Mesodermal cell (in vitro differentiated cells): ENCODE results near the gene PCDHGB2.
"Not testable (repeated sequence)": the region's sequence is repeated elsewhere in the genome, so short reads cannot be mapped to it uniquely, and the experiment has no call there.

Source experiments
- H3K27ac ChIP-seq: 2 replicates; pipeline ENCODE4 v1.7.0; 2013; ENCODE audit warnings: mild to moderate bottlenecking, low read depth, low read length, moderate library complexity; ENCODE audit not compliant: severe bottlenecking
- H3K36me3 ChIP-seq: 2 replicates; pipeline ENCODE4 v1.7.1; 2013; ENCODE audit warnings: mild to moderate bottlenecking, low read length, moderate library complexity; ENCODE audit not compliant: control insufficient read depth, insufficient read depth
- H3K4me1 ChIP-seq: one replicate; pipeline ENCODE4 v1.7.1; 2013; ENCODE audit warnings: mild to moderate bottlenecking, low read length; ENCODE audit not compliant: insufficient read depth, control insufficient read depth, poor library complexity, severe bottlenecking
- H3K4me3 ChIP-seq: 2 replicates; pipeline ENCODE4 v1.7.0; 2013; ENCODE audit warnings: low read length, control low read depth, mild to moderate bottlenecking; ENCODE audit not compliant: insufficient read depth, poor library complexity, severe bottlenecking; ENCODE audit errors: extremely low read depth
- H3K9me3 ChIP-seq: 2 replicates; pipeline ENCODE4 v1.7.1; 2013; ENCODE audit warnings: mild to moderate bottlenecking, low read length, moderate library complexity; ENCODE audit not compliant: control insufficient read depth
- WGBS, 2 experiments: methylation state at CpG; one replicate each; pipeline ENCODE4 v1.1.5; 2013; ENCODE audit warnings: missing lambda C conversion rate in 2 of 2; ENCODE audit not compliant: insufficient coverage in 2 of 2; 5-methylcytosine and 5-hydroxymethylcytosine counted together

Gene PCDHGB2

GRCh38 chr5:141407790-141408505, 48.2 kb downstream of the PCDHGB2 start, which contains the start of gene PCDHGB6:
TSS of gene PCDHGB6 (plus strand) at chr5:141408021. CDS start at chr5:141408203, 182 bp downstream.
- Histone ChIP-seq H3K27ac (peak within 1 kb of the TSS; percentile 72), H3K9me3 (peaks cover 25% of the 10 kb centered on the region), H3K36me3 (peaks cover 13% of the 10 kb centered on the region), H3K4me3 (peak within 1 kb of the TSS; percentile 47)
- H3K4me1 ChIP-seq = not testable (repeated sequence)
- 27 to 37% methylated on average over 32 to 34 of the region's 51 CpGs for WGBS, 2 experiments

- H3K9me3 ChIP-seq = peaks cover 37% of the 10 kb centered on the region
- H3K4me1 ChIP-seq = no peaks in the 10 kb centered on the region
- no peak overlapping the region for H3K4me3 ChIP-seq
- no peak overlapping the region for H3K27ac ChIP-seq
- WGBS, 2 experiments = 96 to 98% methylated on average over 61 to 64 of the region's 64 CpGs
- peaks cover 31% of the 10 kb centered on the region for H3K36me3 ChIP-seq
These were observed 50.0 kb downstream of the PCDHGB2 start for GRCh38 chr5:141409598-141410306.

- Histone ChIP-seq H3K4me3 (peak overlapping the region; percentile 20), H3K9me3 (peaks cover 41% of the 10 kb centered on the region), H3K36me3 (peaks cover 36% of the 10 kb centered on the region)
These were observed 51.8 kb downstream of the PCDHGB2 start for GRCh38 chr5:141411575-141411974.

More at GRCh38 chr5:141411575-141411974, 51.8 kb downstream of the PCDHGB2 start:
- no peak overlapping the region for H3K27ac ChIP-seq
- 93 to 95% methylated on average over 2 of the region's 3 CpGs for WGBS, 2 experiments
- H3K4me1 ChIP-seq = no peaks in the 10 kb centered on the region
